HG03103 (cell line): ENCODE measurements around the gene SYNRG.
"Not testable (repeated sequence)": the region's sequence is repeated elsewhere in the genome, so short reads cannot be mapped to it uniquely, and the experiment has no call there.

Experiments used
- ATAC-seq: cut with Tn5 transposase; IDR thresholded peaks from one replicate; pipeline ENCODE4 v1.9.1; 2021; ENCODE audit warnings: low read depth; ENCODE audit not compliant: unreplicated experiment

Gene SYNRG

DNA sequence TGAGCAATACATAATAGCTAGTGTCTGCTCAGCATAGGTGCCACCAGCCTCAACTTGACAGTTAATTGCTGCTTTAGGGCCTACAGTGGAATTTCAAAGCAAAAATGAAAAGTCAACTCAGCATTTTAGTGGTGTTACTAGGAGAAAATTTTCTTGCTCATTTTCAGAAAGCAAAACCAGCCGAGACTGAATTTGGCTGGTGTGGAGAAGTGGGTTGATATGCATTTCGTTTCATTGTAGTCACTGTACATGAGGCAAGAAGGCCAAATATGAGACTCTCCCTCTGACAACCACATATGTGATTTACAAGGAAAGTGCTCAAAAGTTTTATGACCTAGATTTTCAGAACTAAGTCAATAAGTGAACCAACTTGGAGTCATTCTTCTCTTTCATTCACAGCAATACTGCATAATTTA, 65.6 kb downstream of the SYNRG start:
- ATAC-seq, result no peak

DNA sequence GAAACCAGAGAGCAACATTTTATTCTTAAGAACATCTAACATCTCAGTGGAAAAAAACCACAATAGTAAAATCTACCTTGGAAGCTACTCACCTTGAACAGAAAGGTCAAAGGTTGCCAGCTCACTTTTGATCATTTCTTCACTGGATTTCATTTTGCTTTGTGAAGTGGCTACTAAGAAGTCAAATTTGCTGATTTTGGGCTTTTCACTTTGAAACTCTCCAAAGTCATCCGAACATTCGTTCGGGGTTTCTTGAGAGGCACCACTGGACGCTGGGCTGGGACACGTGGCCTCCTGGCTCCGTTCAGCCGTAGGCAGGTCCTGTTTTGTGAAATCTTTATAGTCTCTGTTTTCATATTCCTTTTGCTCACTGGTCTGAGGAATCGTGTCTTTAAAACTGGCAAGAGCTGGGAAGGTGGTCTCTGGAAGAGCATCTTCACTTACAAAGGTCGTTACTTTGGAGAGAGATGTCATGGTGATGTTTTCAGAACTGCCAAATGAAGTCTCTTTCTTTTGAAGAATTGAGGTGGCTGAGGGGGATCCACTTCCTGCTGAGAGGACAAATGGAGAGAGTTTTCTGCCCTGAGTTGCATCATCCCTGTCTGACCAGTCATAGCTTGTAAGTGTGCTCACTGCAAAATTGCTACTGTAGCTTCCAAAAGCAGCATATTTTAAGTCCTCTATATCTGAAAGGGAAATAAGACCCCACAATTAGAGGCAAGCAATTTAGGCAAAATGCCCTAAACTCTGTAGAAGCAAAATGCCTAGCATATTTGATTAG, 67.1 kb downstream of the SYNRG start:
- no peak for ATAC-seq

DNA sequence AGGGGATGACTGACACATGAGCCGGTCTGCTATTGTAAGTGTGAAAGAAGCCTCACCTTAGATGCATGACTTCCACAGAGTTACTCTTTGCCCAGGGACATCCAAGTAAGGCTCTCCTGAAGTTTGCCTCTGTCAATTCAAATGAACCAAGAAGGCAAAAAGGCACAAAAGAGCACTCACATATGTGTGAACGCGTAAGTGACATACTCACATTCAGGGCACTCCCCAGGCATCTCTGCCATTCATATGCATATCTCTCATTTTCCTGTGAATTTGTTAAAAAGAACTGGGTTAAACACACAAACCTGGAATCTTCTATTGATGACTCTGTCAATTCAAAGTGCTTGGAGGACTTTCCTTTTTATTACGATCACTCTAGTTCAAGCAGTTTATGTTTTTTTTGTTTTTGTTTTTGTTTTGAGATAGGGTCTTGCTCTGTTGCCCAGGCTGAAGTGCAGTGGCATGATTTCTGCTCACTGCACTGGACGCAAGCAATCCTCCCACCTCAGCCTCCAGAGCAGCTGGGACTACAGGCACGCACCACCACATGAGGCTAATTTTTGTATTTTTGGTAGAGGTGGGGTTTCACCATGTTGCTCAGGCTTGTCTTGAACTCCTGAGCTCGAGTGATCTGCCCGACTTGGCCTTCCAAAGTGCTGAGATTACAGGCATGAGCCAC, 70.1 kb downstream of the SYNRG start:
- no peak for ATAC-seq

DNA sequence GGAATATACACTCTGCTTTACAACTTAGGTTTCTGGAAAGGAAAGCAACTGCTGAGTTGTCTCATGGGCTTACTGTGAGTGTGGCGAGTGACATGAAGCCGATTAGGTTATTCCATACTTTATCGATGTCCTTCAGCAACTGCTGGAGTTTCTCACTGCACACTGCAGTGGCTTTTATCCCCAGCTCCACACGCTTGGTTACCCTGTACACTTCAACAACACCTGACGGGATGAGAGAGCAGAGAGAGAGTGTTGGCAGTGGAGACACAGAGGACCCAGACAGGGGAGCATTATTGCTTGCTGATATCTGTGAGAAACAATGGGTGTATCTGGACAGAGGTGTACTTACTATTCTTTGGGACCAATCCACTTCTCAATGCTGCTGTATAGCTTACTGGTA, 73.3 kb downstream of the SYNRG start:
- ATAC-seq, result no peak

DNA sequence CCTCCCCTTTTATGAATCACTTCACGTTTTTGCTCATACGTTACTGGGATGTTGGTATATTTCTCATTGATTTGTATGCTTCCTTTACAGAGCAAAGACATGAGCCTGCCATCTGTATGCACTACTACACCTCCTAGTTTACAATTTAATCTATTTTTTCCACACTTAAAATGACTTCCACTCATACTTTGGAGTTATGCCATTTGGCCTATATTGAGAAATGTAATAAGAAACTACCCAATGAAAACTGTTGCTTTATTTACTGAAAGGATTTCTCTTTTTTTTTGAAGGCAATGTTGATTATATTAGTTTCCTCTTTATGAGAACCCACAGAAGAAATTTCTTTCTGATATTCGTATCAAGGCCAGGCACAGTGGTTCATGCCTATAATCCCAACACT, 76.5 kb downstream of the SYNRG start:
- ATAC-seq, result no peak

DNA sequence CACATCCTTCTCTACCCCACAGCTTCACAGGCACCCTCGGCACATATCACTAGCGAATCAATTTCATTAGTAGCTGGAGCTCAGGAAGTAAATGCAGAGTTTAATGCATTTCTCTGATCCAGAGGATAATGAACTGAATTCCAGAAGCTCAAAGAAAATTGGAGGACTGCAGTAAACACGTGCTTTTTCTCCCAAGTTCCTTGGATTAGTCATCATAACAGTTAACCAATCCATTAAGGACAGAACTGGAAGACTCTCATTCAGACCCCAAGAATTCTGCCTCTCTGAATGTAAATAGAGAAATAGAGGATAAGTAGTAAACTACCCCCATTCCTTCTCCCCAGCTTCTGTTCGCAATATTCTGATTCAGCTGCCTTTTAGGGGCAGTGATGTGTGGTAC, 78.8 kb downstream of the SYNRG start:
- ATAC-seq, result no peak

DNA sequence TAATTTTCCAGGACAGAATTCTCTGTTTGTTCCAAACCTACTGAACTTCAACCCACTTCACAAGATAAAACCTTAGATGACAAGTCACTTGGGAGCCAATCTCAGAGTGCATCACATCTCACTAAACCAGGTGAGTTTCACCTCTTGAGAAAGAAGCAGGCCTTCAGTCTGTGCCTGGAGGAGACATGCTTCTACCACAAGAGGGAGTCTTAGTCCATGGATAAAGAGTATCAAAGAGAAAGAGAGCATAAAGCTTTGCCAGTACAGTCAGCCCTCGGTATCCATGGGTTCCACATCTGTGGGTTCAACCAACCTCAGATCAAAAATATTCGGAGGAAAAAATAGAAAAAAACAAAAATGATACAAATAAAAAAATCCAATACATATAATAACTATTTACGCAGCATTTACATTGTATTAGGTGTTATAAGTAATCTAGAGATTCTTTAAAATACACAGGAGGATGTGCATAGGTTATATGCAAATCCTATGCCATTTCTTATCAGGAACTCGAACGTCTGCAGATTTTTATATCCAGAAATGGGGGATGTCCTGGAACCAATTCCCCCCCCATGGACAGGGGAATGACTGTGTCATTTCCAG, 81.9 kb downstream of the SYNRG start:
- no peak for ATAC-seq

DNA sequence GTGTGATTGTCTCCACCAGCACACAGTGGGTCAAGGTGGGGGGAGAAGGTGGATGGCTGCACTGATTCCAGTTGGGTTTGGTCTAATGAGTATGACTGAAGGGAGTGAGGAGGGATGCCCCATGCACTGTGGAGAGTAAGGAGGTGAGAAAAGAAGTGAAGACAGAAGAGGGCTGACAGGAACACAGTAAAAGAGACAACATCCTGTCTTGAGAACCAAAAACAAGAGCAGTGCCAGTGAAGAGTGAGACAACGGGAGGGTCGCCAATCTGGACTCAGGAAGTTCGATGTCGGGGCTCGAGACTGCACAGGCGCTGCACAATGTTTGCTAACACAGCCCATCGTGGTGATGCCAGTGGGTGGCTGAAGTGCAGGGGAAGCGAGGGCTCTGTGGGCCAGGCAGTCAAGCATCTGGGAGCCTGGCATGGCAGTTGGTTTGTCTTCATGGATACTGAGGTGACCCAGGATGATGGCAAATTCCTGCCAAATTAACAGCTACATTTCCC, 85.5 kb downstream of the SYNRG start:
- no peak for ATAC-seq

DNA sequence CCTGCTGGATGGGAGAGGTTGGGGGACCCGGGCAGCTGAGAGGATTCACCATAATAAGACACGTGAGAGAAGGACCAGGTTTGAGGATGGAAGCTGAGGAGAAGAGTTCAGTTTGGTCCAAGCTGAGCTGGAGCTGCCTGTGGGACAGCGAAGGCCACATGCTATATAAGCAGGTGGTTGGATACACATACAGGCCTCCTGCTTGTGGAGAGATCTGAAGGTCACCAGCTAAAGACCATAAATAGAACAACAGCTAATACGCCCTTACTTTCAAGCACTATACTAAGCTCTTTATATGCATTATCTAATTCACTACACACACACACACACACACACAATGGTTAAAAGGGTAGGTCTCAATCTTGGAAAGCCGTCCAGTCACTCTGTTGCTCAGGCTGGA, 87.4 kb downstream of the SYNRG start:
- ATAC-seq, result no peak

DNA sequence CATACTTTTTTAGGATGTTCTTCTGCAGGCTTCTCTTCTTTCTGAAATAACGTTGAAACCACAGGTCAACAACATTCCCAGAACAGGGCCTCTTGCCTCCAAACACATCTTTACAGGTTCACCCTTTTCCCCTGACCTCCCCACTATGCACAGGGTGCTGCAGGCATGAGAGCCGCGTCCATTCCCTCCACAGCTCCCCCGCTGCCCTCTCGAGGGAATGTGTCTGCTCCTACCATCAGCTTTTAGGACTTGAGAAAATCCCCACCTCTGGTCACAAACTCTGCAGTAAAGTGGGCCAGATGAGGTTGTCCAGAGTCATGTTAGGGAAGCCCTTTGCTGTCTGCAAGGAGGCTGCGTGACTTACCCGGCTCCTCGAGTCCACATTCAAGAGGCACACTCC, 89.0 kb downstream of the SYNRG start:
- ATAC-seq, result no peak

DNA sequence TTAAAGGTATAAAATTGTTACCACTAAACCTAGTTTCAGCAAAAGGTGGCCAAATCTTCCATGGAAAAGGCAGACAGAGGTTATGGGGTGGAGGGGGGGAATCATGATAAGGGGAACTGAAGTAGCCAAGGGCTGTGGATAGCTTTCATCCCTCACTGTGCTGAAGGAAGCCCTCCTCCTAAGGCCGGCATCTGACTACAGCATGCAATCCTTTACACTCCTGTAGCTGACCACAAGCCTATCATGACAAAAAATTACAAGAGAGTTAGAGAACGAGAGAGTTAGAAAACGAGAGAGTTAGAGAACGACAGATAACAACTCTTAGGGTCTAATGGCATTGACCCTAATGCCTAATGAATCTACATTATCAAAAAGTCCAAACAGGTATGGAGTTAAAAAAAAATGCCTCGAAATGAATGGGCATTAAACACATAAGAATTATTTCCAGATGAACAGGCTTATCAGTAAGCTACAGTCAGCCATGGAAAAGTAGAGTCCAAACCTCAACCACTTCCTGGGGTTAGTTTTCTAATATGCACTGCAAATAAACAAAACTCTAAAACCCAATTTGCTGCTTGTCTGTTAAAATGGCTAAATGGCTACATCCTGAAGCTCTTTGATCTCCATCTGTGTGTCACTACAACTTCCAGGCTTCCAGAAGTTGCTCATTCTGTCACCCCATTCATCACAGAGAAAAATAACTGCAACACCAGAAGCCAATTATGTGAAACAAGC, 89.8 kb downstream of the SYNRG start:
- no peak for ATAC-seq

DNA sequence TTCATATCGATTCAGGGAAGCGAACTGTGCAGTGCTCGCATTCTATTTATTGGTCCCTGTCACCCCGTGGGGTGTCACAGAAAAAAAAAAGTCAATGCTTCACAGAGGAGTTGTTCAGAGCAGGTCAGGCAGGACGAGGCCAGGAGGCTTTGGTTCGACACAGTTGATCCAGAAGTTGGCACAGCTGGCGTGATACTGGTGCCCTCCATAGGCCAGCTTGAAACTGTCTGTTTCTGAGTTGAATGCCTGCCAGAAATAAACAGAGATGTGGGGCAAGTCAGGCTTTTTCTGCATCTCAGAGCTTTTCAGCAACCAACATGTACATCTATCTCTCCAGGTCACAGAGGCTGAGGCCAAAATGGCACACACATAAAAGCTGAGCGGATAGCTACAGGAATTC, 90.4 kb downstream of the SYNRG start:
- ATAC-seq, result no peak

DNA sequence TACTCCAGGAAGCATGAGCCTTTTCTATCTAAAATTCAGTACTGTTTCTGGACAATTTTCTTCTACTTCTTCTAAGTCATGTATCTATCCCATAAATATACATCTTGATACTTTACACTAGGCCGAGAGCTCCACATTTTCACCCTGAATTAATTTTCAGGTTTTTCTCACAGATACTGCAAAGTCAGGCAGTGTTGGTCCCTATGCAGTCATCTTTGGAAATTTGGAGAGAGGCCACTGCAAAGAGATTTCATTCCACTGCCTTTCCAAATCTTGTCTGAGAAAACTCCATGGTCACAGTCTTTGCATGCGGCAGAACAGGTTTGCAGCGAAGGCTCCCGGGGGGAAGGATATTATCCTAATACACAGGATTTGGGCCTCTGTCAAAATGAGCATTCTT, 91.3 kb downstream of the SYNRG start:
- ATAC-seq, result no peak

DNA sequence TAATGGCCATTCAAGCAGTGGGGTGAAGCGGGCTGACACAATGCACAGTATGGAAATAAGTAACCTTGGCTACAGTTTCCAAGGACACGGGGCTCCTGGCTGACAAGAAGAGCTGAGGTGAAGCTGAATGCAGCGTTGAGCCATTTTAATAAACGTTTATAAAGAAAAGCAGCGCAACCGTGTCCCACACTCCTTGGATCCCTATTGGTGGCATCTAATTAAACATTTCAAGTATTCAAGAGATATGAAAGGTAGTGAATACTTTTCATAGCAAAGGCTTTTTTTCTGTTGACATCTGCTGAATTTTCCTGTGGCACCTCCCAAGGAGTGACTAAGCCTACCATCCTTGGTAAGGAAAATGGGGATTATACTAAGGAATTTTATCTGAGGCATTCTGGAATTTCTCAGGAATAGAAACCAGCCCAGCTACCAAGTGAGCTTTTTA, 93.1 kb downstream of the SYNRG start:
- no peak for ATAC-seq

DNA sequence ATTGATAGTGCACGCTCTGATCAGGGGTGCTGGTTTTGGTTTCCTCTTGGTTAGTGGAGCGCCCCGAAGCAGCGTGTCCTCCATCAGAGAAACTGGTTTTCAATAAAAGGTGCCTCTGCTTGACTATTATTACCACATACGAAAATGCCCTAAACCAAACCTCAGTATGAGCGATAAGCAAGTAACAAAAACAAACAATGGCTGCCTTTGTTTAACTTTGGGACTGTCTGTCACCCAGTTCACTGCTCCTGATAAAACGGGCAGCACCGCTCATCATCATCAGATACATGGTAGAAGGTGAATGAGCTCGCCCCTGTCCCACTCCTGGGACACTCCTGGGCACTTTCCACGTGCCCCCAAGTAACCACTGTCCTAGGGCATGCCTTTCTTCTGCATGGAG, 95.5 kb downstream of the SYNRG start:
- no peak for ATAC-seq

DNA sequence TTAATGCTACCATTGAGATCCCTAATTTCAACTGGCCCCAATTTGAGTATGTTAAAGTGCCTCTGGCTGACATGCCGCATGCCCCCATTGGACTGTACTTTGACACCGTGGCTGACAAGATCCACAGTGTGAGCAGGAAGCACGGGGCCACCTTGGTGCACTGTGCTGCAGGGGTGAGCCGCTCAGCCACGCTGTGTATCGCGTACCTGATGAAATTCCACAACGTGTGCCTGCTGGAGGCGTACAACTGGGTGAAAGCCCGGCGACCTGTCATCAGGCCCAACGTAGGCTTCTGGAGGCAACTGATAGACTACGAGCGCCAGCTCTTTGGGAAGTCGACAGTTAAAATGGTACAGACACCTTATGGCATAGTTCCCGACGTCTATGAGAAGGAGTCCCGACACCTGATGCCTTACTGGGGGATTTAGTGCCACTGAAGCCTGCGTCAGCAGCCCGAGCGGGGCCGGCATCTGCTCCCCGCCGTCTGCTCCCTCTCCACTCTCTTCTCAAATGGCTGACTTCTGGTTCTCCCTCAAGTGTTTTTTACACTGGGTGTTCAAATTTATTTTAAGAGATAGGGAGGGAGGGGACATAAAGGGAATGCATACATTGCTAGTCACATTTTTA, 96.7 kb downstream of the SYNRG start:
- no peak for ATAC-seq

DNA sequence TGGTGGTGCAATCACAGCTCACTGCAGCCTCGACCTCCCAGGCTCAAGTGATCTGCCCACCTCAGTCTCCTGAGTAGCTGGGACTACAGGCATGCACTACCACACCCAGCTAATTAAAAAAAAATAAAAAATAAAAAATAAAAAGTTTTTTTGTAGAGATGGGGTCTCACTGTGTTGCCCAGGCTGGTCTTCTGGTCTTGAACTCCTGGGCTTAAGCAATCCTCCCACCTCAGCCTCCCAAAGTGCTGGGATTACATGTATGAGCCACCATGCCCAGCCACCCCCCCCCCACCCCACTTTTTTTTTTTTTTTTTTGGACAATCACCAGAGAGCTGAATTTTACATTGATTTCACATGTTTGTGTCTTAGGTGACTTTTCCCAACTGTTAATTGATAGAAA, 97.6 kb downstream of the SYNRG start:
- ATAC-seq, result not testable (repeated sequence)

DNA sequence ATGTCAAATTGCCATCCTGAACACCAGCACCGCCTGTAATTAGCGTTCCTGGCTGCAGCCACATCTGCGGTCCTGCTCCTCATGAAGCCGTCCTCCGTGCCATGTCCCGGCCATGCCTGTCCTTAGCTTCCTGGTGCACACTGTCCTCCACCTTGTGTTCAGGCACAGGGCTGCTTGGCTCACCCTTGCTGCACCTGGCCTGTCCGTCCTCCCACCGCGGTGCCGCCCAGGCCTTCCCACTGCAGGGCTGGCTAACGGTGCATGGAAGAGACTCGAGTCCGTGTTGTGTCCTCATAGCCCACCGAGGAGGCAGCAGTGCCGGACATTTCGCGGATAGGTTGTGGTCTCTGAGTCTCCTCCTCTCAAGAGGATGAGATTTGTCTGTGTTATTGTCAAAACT, 99.2 kb downstream of the SYNRG start:
- no peak for ATAC-seq

DNA sequence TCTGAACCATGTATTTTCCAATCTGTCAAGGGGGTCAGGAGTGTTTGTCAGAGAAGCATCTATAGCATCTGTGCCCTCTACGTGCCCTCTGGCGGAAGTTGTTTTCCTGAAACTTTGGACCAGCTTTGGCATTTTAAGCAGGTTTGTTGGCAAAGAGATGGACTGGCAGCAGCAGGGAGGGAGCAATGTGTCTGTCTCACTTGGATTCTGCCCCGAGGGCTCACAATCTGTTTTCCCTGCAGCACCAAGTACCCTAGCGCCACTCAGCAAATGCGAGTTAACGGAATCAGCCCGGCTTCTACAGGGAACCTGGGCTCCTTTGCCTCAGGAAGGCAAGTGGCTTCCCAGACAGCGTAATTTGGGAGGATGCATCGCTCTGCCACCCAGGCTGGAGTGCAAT, 102.1 kb downstream of the SYNRG start:
- ATAC-seq, result no peak

DNA sequence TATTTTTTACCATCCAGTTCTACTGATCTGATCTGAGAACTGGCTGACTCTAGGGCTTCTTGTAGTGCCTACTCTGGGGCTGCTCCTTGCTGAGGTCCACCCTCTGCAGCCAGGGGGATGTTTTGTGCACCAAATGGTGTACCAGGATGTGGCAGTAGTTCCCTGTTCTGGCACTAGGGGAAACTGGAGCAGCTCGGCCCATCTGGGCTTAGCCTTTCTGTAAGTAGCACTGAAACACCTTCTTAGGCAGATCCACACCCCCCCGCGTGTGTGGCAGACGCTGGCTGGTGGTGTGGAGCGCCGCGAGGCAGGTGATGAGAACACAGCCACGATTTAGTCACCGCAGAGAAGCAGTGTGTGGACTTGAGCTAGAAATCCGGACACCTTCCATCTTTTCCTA, 102.5 kb downstream of the SYNRG start:
- ATAC-seq, result no peak

DNA sequence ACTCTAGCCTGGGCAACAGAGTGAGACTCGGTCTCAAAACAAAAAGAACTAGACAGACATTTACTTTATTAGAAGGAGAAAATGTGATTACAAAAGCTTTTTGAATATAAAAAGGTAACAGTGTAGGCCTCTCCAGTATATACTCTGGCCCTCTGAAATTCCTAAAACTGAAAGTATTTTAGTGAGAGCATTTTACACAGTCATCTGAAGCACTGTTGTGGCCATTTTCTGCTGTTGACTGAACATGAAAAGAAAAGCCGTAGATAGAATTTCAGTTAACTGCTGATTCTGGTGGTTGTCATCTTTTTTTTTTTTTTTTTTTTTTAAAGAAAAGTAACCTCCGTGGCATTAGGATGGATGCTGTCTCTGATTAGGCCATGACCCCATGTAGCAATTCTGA, 103.9 kb downstream of the SYNRG start:
- ATAC-seq, result no peak
